ENCODE results near the gene EPM2A.

Gene EPM2A

DNA sequence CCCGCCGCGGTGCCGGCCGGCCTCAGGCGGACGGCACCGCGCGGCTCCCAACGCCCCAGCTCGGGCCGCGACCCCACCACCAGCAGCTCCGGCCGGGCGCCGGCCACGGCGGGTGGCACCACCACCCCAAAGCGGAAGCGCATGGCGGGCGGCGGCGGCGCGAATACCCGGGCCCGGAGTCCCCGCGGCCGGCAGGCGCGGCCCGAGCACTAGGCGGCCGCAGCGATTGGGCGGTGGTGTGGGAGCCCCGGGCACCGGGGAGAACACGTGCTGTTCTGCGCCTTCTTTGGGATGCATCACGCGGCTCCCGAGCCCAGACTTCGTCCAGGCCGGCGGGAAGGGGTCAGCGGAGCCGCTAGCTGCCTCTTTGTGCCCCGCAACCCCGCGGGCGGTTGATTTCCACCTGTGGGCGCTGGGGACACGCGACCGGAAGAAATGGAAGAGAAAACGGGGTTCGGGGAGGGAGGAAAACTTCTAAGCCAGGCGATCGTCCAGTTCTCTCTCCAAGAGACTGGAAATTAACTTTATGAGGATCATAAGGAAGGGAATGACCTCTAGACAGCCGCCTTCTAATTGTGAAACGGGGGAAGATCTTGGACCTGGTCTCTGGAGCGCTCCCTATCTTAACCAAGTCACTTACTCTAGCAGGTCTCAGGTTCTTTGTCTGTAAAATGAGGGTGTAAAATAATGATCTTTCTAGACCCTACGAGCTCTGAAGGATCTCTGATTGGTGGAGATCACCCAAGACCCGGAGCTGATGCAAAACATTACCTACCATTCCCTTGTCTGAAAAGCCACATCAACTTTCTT, at the start of gene EPM2A:
Gene EPM2A, minus strand, starts transcription at position 165 of the 810 bp plus-strand sequence. Its CDS starts 22 bp downstream, at position 143.
- H3K4me3 ChIP-seq (ENCODE audit: control insufficient read depth, low read depth, low read length) = peak within 1 kb of the TSS; percentile 84
- TF ChIP-seq, protein P1, sequence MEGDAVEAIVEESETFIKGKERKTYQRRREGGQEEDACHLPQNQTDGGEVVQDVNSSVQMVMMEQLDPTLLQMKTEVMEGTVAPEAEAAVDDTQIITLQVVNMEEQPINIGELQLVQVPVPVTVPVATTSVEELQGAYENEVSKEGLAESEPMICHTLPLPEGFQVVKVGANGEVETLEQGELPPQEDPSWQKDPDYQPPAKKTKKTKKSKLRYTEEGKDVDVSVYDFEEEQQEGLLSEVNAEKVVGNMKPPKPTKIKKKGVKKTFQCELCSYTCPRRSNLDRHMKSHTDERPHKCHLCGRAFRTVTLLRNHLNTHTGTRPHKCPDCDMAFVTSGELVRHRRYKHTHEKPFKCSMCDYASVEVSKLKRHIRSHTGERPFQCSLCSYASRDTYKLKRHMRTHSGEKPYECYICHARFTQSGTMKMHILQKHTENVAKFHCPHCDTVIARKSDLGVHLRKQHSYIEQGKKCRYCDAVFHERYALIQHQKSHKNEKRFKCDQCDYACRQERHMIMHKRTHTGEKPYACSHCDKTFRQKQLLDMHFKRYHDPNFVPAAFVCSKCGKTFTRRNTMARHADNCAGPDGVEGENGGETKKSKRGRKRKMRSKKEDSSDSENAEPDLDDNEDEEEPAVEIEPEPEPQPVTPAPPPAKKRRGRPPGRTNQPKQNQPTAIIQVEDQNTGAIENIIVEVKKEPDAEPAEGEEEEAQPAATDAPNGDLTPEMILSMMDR (IDR thresholded peaks at IDR 0.05; ENCODE audit: control insufficient read depth, insufficient read depth, low read depth, low read length, missing control alignments) = no peak
- peak; percentile 17 for DNase-seq (ENCODE audit: low read depth)

DNA sequence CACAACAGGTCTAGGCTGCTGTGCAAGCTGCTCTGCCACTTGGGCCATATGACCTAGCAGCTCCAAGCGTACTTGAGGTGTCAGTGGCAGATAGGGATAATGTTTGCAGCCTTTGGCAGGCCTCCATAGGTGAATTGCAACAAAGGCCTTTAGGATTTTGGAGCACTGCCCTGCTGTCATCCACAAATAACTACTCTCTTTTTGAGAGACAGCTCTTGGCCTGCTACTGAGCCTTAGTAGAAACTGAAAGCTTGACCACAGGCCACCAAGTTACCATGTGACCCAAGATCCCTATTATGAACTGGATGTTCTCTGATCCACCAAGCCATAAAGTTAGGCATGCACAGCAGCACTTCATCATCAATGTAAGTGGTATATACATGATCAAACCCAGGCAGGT, 49.4 kb upstream of the EPM2A start:
- no peak for DNase-seq (ENCODE audit: low read depth)
- no peak overlapping the region for H3K4me3 ChIP-seq (ENCODE audit: control insufficient read depth, low read depth, low read length)
- TF ChIP-seq, protein P1 (IDR thresholded peaks at IDR 0.05; ENCODE audit: control insufficient read depth, insufficient read depth, low read depth, low read length, missing control alignments) = no peak

DNA sequence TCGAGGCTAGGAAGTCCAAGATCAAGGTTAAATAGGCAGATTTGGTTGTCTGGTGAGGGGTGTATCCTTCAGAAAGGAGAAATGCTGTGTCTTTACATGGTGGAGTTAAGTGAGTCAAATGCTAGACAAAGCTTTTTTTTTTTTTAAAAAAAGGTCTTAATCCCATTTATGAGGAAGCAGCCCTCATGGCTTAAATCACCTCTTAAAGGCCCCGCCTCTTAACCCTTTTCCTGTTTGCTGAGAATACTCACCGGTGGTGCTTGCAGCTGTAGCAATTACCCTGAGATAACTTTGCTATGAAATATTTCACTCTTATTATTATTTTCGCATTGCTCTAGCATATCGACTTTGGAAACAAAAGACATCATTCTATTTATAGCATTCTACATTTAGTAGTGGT, 48.5 kb upstream of the EPM2A start:
- H3K4me3 ChIP-seq (ENCODE audit: control insufficient read depth, low read depth, low read length) = no peak overlapping the region
- TF ChIP-seq, protein P1 (IDR thresholded peaks at IDR 0.05; ENCODE audit: control insufficient read depth, insufficient read depth, low read depth, low read length, missing control alignments) = no peak
- DNase-seq (ENCODE audit: low read depth) = no peak

DNA sequence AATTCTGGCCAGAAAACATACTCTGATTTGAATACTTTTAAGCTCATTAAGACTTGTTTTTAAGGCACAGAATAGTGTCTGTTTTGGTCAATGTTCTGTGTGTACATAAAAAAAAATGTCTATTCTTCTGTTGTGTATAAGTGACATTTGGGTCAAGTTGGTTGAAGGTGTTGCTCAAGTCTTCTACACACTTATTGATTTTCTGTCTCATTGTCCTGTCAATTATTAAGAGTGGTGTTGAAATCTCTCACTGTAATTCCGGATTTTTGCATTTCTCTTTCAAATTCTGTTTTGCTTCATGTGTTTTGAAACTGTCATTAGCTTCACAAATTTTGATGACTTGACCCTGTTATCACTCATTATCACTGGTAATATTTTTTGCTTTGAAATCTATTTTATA, 37.5 kb upstream of the EPM2A start:
- TF ChIP-seq, protein P1 (IDR thresholded peaks at IDR 0.05; ENCODE audit: control insufficient read depth, insufficient read depth, low read depth, low read length, missing control alignments) = no peak
- no peak overlapping the region for H3K4me3 ChIP-seq (ENCODE audit: control insufficient read depth, low read depth, low read length)
- DNase-seq (ENCODE audit: low read depth) = no peak

DNA sequence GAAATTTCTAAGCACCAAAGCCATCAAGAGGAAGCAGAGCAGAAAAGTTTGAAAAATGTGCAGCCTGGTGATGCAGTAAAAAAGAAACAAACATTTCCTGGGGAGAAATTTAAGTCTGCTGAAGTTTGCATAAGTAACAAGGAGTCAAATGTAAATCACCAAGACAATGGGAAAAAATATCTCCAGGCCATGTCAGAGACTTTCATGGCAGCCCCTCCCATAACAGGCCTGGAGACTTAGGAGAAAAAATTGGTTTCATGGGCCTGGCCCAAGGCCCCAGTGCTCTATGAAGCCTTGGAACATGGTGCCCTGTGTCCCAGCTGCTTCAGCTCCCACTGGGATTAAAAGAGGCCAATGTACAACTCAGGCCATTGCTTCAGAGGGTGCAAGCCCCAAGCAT, 30.1 kb upstream of the EPM2A start:
- no peak for DNase-seq (ENCODE audit: low read depth)
- TF ChIP-seq, protein P1 (IDR thresholded peaks at IDR 0.05; ENCODE audit: control insufficient read depth, insufficient read depth, low read depth, low read length, missing control alignments) = no peak
- no peak overlapping the region for H3K4me3 ChIP-seq (ENCODE audit: control insufficient read depth, low read depth, low read length)

DNA sequence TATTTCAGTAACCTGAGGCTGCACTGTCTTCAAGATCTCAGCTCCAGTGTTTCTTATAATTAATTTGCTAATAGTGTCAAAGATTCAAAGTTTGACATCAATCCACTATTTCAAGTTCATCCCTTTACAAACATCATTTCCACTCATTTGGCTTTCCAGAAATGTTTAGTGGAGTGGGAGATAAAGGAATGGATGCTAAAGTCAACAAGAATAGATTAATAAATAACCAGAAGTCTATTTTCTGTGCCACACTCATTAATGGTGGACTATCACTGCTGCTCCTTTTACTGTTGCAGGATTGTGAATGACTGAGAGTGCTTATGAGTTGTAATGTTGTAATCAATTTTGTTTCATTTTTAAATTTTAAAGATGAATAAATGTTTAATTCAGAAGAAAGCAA, 28.4 kb upstream of the EPM2A start:
- no peak for DNase-seq (ENCODE audit: low read depth)
- TF ChIP-seq, protein P1 (IDR thresholded peaks at IDR 0.05; ENCODE audit: control insufficient read depth, insufficient read depth, low read depth, low read length, missing control alignments) = no peak
- no peak overlapping the region for H3K4me3 ChIP-seq (ENCODE audit: control insufficient read depth, low read depth, low read length)

All from AG09309 (cell line).